ENCODE results near the gene ZNF444.

Gene ZNF444

GRCh38 chr19:56114778-56115110 is 26.3 kb upstream of the ZNF444 start:
- no peak for TF ChIP-seq CTCF (IDR thresholded peaks at IDR 0.05; ENCODE audit: low read depth, low read length)

GRCh38 chr19:56115490-56115889 is 25.6 kb upstream of the ZNF444 start:
- no peak for TF ChIP-seq CTCF (IDR thresholded peaks at IDR 0.05; ENCODE audit: low read depth, low read length)
- no peak overlapping the region for H3K4me3 ChIP-seq (ENCODE audit: low read depth, low read length)

More at GRCh38 chr19:56114778-56115110, 26.3 kb upstream of the ZNF444 start:
- no peak overlapping the region for H3K4me3 ChIP-seq (ENCODE audit: low read depth, low read length)

- TF ChIP-seq CTCF (IDR thresholded peaks at IDR 0.05; ENCODE audit: low read depth, low read length) = no peak
- H3K4me3 ChIP-seq (ENCODE audit: low read depth, low read length) = no peak overlapping the region
These were observed 24.5 kb upstream of the ZNF444 start for GRCh38 chr19:56116606-56117005.

GRCh38 chr19:56117376-56117884 is 23.7 kb upstream of the ZNF444 start:
- H3K4me3 ChIP-seq (ENCODE audit: low read depth, low read length) = no peak overlapping the region
- no peak for TF ChIP-seq CTCF (IDR thresholded peaks at IDR 0.05; ENCODE audit: low read depth, low read length)

- no peak for TF ChIP-seq CTCF (IDR thresholded peaks at IDR 0.05; ENCODE audit: low read depth, low read length)
These were observed 23.2 kb upstream of the ZNF444 start for GRCh38 chr19:56117889-56118288.

GRCh38 chr19:56118666-56119581 is 22.2 kb upstream of the ZNF444 start:
- no peak for TF ChIP-seq CTCF (IDR thresholded peaks at IDR 0.05; ENCODE audit: low read depth, low read length)
- peak overlapping the region; percentile 81 for H3K4me3 ChIP-seq (ENCODE audit: low read depth, low read length)

More at GRCh38 chr19:56117889-56118288, 23.2 kb upstream of the ZNF444 start:
- no peak overlapping the region for H3K4me3 ChIP-seq (ENCODE audit: low read depth, low read length)

- H3K4me3 ChIP-seq (ENCODE audit: low read depth, low read length) = peak overlapping the region; percentile 81
- no peak for TF ChIP-seq CTCF (IDR thresholded peaks at IDR 0.05; ENCODE audit: low read depth, low read length)
These were observed 21.5 kb upstream of the ZNF444 start for GRCh38 chr19:56119582-56119978.
